GM12878 (cell line): Measurements from ENCODE around the gene CST6. TPM values are rescaled to one million over a fixed set of nuclear protein-coding genes. Genes with fewer than 3 reads are reported as not detected.

Source experiments
- ATAC-seq: fragments of 200-7000 bp; cut with Tn5 transposase; 3 replicates; pipeline ENCODE4 v1.9.1; 2020; ENCODE audit warnings: mild to moderate bottlenecking, moderate library complexity
- BruUV-seq: library from RNA; stranded (reverse); fragments of 400-500 nt; replicated peaks from 2 replicates; lab custom pipeline; 2021; lab: Mats Ljungman, UMichigan
- CTCF ChIA-PET: fragments of 300-600 bp; sonication (Branson Sonifier 250); formaldehyde crosslinking; extraction: SDS; loops from one replicate; lab custom pipeline; 2021; ENCODE audit warnings: inconsistent platforms; lab: Yijun Ruan, JAX
- POLR2A ChIA-PET: fragments of 350-600 bp; formaldehyde crosslinking; extraction: SDS; loops from one replicate; lab custom pipeline; 2021; ENCODE audit warnings: inconsistent platforms; lab: Charles Lee
- RAD21 ChIA-PET: fragments of 300-600 bp; sonication (Branson Sonifier 250); formaldehyde crosslinking; loops from one replicate; lab custom pipeline; 2023; ENCODE audit warnings: antibody characterized with exemption; ENCODE audit not compliant: unreplicated experiment; lab: Charles Lee
- SMC1A ChIA-PET: fragments of 300-600 bp; sonication (Branson Sonifier 250); formaldehyde crosslinking; loops from one replicate; lab custom pipeline; 2023; ENCODE audit not compliant: unreplicated experiment, uncharacterized antibody; lab: Charles Lee
- DNase-seq: peaks from one replicate; pipeline ENCODE4 v3.0.0-alpha.2; 2011; ENCODE audit warnings: low read depth, low spot score
- FAIRE-seq: peaks from 3 replicates; lab custom pipeline; 2011; peaks lifted over from hg19 to GRCh38; lab: Jason Lieb, UNC
- H2AFZ ChIP-seq: 2 replicates; pipeline ENCODE4 v1.6.0; 2011; ENCODE audit warnings: low read depth, low read length, control low read depth; ENCODE audit not compliant: control insufficient read depth
- H3K27ac ChIP-seq: 2 replicates; pipeline ENCODE4 v1.5.1; 2011; ENCODE audit warnings: control low read depth; ENCODE audit not compliant: control insufficient read depth, insufficient read depth
- H3K27me3 ChIP-seq, 2 experiments: replicated peaks in 1 of 2; 2 replicates each; pipeline versions ENCODE4 v1.6.0 to v1.6.1; 2011; ENCODE audit warnings: low read length in 1 of 2; ENCODE audit not compliant: control insufficient read depth in 2 of 2, insufficient read depth in 2 of 2
- H3K36me3 ChIP-seq, 2 experiments: 2 replicates each; pipeline ENCODE4 v1.5.1; 2011; ENCODE audit warnings: low read length in 1 of 2; ENCODE audit not compliant: control insufficient read depth in 2 of 2, insufficient read depth in 2 of 2
- H3K4me1 ChIP-seq: 2 replicates; pipeline ENCODE4 v1.6.1; 2011; ENCODE audit warnings: mild to moderate bottlenecking, low read length, moderate library complexity, mixed read lengths; ENCODE audit not compliant: control insufficient read depth, insufficient read depth
- H3K4me2 ChIP-seq: 2 replicates; pipeline ENCODE4 v1.6.0; 2011; ENCODE audit warnings: control low read depth; ENCODE audit not compliant: control insufficient read depth, insufficient read depth
- H3K4me3 ChIP-seq: fragments of 200-600 bp; sonication (generic); 2 replicates; pipeline ENCODE4 v1.5.1; 2016
- H3K79me2 ChIP-seq: 2 replicates; pipeline ENCODE4 v1.6.0; 2011; ENCODE audit warnings: low read length; ENCODE audit not compliant: control insufficient read depth, insufficient read depth
- H3K9ac ChIP-seq: 2 replicates; pipeline ENCODE4 v1.8.0; 2011; ENCODE audit warnings: low read length, control low read depth, mixed read lengths; ENCODE audit not compliant: control insufficient read depth, insufficient read depth
- H3K9me3 ChIP-seq: replicated peaks from 3 replicates; pipeline ENCODE4 v1.5.1; 2011; ENCODE audit warnings: mild to moderate bottlenecking, low read length; ENCODE audit not compliant: control insufficient read depth, insufficient read depth
- H4K20me1 ChIP-seq: 2 replicates; pipeline ENCODE4 v1.6.0; 2011; ENCODE audit not compliant: control insufficient read depth, insufficient read depth
- CREM ChIP-seq: IDR thresholded peaks from 2 replicates; pipeline ENCODE4 v1.6.1; 2014; ENCODE audit warnings: antibody characterized with exemption, low read depth
- DPF2 ChIP-seq: fragments of 450-650 bp; IDR thresholded peaks from 2 replicates; pipeline ENCODE4 v1.6.1; 2017; ENCODE audit warnings: mild to moderate bottlenecking
- ESRRA ChIP-seq: IDR thresholded peaks from 2 replicates; pipeline ENCODE4 v1.6.1; 2012; ENCODE audit warnings: mild to moderate bottlenecking, low read length, improper control_type of control experiment
- GABPA ChIP-seq: IDR thresholded peaks from 2 replicates; pipeline ENCODE4 v1.6.1; 2014; ENCODE audit warnings: antibody characterized with exemption, low read depth, mild to moderate bottlenecking, inconsistent platforms
- KLF5 ChIP-seq: fragments of 450-650 bp; IDR thresholded peaks from 2 replicates; pipeline ENCODE4 v1.6.1; 2014; ENCODE audit warnings: mild to moderate bottlenecking; ENCODE audit not compliant: partially characterized antibody
- MEF2B ChIP-seq: fragments of 450-650 bp; IDR thresholded peaks from 2 replicates; pipeline ENCODE4 v1.6.1; 2018; ENCODE audit warnings: mild to moderate bottlenecking, moderate library complexity; ENCODE audit not compliant: partially characterized antibody, poor library complexity, severe bottlenecking
- MYC ChIP-seq: IDR thresholded peaks from 2 replicates; pipeline ENCODE4 v1.6.1; 2011; ENCODE audit warnings: mild to moderate bottlenecking, low read length, moderate library complexity, inconsistent platforms; ENCODE audit not compliant: insufficient read depth, insufficient replicate concordance, insufficient read length, severe bottlenecking
- POLR2AphosphoS2 ChIP-seq: IDR thresholded peaks from 2 replicates; pipeline ENCODE4 v1.6.1; 2011; ENCODE audit warnings: low read depth, mild to moderate bottlenecking, low read length, improper control_type of control experiment, moderate library complexity
- STAT1 ChIP-seq: fragments of 450-650 bp; conservative IDR thresholded peaks from 2 replicates; pipeline ENCODE4 v1.6.1; 2014; ENCODE audit warnings: antibody characterized with exemption, mild to moderate bottlenecking
- WGBS: methylation state at CpG from one replicate; pipeline ENCODE4 v1.1.6; 2016; ENCODE audit warnings: low lambda C conversion rate; ENCODE audit not compliant: insufficient replicate concordance, insufficient coverage; ENCODE audit errors: missing lambda C conversion rate; 5-methylcytosine and 5-hydroxymethylcytosine counted together
- in situ Hi-C: fragments of 300-500 bp; cut with MboI; formaldehyde crosslinking; loops from 9 replicates; pipeline ENCODE4 v1.14.3; 2018; ENCODE audit warnings: mixed read lengths
- intact Hi-C: fragments of 100-400 bp; cut with micrococcal nuclease; formaldehyde crosslinking; loops from one replicate; pipeline ENCODE4 v1.14.2; 2022; ENCODE audit not compliant: unreplicated experiment
- polyA plus RNA-seq, 11 experiments: library from polyadenylated mRNA; depleted of rRNA in 4 of 11; unstranded in 6 of 11; stranded (reverse) in 5 of 11; fragments of >200 nt; fragmentation: Nextera tagmentation in 4 of 11; fragmentation: Illumina TruSeq in 1 of 11; extraction: Ambion mirVana in 4 of 11; extraction: Trizol in 1 of 11; gene quantifications; 1 replicate in 1 of 11; 2 replicates in 10 of 11; pipeline versions ENCODE4 v1.2.1 to v1.2.3, GENCODE V29; 2011 to 2016; ENCODE audit warnings: inconsistent platforms in 2 of 11, missing spikeins in 2 of 11, low read depth in 1 of 11
- total RNA-seq, 4 experiments: library from RNA; depleted of rRNA in 3 of 4; stranded (reverse); fragments of >200 nt in 3 of 4; fragmentation: Illumina TruSeq in 1 of 4; extraction: Trizol in 1 of 4; gene quantifications; 2 replicates each; pipeline versions ENCODE4 v1.2.1 to v1.2.3, GENCODE V29; 2013 to 2021
- TF ChIP-seq, protein P1 (sequence below): fragments of 450-650 bp; IDR thresholded peaks from 2 replicates; pipeline ENCODE4 v1.6.1; 2017; ENCODE audit warnings: mild to moderate bottlenecking
- TF ChIP-seq, protein P2 (sequence below): fragments of 450-650 bp; IDR thresholded peaks from 2 replicates; pipeline ENCODE4 v1.6.1; 2018; ENCODE audit warnings: borderline replicate concordance, mild to moderate bottlenecking; ENCODE audit not compliant: partially characterized antibody
- TF ChIP-seq, protein P3 (sequence below): fragments of 450-650 bp; IDR thresholded peaks from 2 replicates; pipeline ENCODE4 v1.6.1; 2017; ENCODE audit warnings: mild to moderate bottlenecking, low read depth, inconsistent platforms; ENCODE audit not compliant: poor library complexity, severe bottlenecking
- TF ChIP-seq, protein P4 (sequence below): fragments of 450-650 bp; IDR thresholded peaks from 2 replicates; pipeline ENCODE4 v1.6.1; 2016; ENCODE audit warnings: mild to moderate bottlenecking, moderate library complexity, borderline replicate concordance

The CST6 gene
- total and polyA plus RNA-seq, 10 of the 15 experiments (the other 5 are each of a cell fraction or from before 2014, with no cell fraction given) = not detected

DNA sequence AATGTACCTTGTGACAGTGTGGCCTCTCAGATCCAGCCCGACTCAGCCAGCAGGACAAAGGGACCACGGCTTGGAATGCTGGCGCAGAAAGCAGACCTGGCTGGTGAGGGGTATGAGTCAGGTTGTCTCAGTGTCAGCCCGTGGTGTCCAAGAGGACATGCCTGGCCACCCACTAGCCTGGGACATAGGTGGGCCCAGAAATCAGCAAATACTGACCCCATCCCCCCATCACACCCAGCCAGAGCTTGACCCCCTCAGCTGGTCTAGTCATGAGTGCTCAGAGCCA, 5.0 kb upstream of the CST6 start:
- ChIA-PET SMC1A (no interaction called here), CTCF (interaction anchor here (0.9 kb wide), 1 partner anchor 133 kb away, joined by 3 read pairs; no protein-coding TSS in a partner anchor), RAD21 (no interaction called here), POLR2A (no interaction called here)
- Histone ChIP-seq H3K79me2 (peaks cover 15% of the 10 kb centered on the region), H3K9ac (no peak overlapping the region), H3K4me3 (no peak overlapping the region), H3K9me3 (no peaks in the 10 kb centered on the region), H3K4me2 (no peak overlapping the region), H3K27ac (no peak overlapping the region), H2AFZ (no peak overlapping the region), H3K4me1 (peaks cover 8% of the 10 kb centered on the region), H3K36me3 (peaks cover 2 to 4% of the 10 kb centered on the region in 2 experiments; a peak in 1 of 4 replicates), H3K27me3 (peaks cover 3 to 4% of the 10 kb centered on the region in 2 experiments; a peak in 2 of 4 replicates), H4K20me1 (no peaks in the 10 kb centered on the region)
- intact Hi-C loops = no loop called here
- in situ Hi-C loops = no loop called here
- DNase-seq (no peak), FAIRE-seq (no peak), ATAC-seq (no peak)
- 74% methylated on average over 4 of the region's 4 CpGs for WGBS
- TF ChIP-seq, protein P1, sequence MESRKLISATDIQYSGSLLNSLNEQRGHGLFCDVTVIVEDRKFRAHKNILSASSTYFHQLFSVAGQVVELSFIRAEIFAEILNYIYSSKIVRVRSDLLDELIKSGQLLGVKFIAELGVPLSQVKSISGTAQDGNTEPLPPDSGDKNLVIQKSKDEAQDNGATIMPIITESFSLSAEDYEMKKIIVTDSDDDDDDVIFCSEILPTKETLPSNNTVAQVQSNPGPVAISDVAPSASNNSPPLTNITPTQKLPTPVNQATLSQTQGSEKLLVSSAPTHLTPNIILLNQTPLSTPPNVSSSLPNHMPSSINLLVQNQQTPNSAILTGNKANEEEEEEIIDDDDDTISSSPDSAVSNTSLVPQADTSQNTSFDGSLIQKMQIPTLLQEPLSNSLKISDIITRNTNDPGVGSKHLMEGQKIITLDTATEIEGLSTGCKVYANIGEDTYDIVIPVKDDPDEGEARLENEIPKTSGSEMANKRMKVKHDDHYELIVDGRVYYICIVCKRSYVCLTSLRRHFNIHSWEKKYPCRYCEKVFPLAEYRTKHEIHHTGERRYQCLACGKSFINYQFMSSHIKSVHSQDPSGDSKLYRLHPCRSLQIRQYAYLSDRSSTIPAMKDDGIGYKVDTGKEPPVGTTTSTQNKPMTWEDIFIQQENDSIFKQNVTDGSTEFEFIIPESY = no peak
- TF ChIP-seq ESRRA = no peak
- TF ChIP-seq, protein P2, sequence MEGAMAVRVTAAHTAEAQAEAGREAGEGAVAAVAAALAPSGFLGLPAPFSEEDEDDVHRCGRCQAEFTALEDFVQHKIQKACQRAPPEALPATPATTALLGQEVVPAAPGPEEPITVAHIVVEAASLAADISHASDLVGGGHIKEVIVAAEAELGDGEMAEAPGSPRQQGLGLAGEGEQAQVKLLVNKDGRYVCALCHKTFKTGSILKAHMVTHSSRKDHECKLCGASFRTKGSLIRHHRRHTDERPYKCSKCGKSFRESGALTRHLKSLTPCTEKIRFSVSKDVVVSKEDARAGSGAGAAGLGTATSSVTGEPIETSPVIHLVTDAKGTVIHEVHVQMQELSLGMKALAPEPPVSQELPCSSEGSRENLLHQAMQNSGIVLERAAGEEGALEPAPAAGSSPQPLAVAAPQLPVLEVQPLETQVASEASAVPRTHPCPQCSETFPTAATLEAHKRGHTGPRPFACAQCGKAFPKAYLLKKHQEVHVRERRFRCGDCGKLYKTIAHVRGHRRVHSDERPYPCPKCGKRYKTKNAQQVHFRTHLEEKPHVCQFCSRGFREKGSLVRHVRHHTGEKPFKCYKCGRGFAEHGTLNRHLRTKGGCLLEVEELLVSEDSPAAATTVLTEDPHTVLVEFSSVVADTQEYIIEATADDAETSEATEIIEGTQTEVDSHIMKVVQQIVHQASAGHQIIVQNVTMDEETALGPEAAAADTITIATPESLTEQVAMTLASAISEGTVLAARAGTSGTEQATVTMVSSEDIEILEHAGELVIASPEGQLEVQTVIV = no peak
- TF ChIP-seq POLR2AphosphoS2 = no peak
- TF ChIP-seq, protein P3, sequence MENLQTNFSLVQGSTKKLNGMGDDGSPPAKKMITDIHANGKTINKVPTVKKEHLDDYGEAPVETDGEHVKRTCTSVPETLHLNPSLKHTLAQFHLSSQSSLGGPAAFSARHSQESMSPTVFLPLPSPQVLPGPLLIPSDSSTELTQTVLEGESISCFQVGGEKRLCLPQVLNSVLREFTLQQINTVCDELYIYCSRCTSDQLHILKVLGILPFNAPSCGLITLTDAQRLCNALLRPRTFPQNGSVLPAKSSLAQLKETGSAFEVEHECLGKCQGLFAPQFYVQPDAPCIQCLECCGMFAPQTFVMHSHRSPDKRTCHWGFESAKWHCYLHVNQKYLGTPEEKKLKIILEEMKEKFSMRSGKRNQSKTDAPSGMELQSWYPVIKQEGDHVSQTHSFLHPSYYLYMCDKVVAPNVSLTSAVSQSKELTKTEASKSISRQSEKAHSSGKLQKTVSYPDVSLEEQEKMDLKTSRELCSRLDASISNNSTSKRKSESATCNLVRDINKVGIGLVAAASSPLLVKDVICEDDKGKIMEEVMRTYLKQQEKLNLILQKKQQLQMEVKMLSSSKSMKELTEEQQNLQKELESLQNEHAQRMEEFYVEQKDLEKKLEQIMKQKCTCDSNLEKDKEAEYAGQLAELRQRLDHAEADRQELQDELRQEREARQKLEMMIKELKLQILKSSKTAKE = no peak
- no peak for TF ChIP-seq GABPA
- TF ChIP-seq STAT1 = no peak
- no peak for TF ChIP-seq CREM
- TF ChIP-seq MYC = no peak
- TF ChIP-seq MEF2B = no peak
- TF ChIP-seq, protein P4, sequence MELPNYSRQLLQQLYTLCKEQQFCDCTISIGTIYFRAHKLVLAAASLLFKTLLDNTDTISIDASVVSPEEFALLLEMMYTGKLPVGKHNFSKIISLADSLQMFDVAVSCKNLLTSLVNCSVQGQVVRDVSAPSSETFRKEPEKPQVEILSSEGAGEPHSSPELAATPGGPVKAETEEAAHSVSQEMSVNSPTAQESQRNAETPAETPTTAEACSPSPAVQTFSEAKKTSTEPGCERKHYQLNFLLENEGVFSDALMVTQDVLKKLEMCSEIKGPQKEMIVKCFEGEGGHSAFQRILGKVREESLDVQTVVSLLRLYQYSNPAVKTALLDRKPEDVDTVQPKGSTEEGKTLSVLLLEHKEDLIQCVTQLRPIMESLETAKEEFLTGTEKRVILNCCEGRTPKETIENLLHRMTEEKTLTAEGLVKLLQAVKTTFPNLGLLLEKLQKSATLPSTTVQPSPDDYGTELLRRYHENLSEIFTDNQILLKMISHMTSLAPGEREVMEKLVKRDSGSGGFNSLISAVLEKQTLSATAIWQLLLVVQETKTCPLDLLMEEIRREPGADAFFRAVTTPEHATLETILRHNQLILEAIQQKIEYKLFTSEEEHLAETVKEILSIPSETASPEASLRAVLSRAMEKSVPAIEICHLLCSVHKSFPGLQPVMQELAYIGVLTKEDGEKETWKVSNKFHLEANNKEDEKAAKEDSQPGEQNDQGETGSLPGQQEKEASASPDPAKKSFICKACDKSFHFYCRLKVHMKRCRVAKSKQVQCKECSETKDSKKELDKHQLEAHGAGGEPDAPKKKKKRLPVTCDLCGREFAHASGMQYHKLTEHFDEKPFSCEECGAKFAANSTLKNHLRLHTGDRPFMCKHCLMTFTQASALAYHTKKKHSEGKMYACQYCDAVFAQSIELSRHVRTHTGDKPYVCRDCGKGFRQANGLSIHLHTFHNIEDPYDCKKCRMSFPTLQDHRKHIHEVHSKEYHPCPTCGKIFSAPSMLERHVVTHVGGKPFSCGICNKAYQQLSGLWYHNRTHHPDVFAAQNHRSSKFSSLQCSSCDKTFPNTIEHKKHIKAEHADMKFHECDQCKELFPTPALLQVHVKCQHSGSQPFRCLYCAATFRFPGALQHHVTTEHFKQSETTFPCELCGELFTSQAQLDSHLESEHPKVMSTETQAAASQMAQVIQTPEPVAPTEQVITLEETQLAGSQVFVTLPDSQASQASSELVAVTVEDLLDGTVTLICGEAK = no peak
- TF ChIP-seq KLF5 = no peak
- no peak for TF ChIP-seq DPF2
- BruUV-seq = no TSS peak
